ENCODE measurements around the gene NDUFS6.

The NDUFS6 gene

DNA sequence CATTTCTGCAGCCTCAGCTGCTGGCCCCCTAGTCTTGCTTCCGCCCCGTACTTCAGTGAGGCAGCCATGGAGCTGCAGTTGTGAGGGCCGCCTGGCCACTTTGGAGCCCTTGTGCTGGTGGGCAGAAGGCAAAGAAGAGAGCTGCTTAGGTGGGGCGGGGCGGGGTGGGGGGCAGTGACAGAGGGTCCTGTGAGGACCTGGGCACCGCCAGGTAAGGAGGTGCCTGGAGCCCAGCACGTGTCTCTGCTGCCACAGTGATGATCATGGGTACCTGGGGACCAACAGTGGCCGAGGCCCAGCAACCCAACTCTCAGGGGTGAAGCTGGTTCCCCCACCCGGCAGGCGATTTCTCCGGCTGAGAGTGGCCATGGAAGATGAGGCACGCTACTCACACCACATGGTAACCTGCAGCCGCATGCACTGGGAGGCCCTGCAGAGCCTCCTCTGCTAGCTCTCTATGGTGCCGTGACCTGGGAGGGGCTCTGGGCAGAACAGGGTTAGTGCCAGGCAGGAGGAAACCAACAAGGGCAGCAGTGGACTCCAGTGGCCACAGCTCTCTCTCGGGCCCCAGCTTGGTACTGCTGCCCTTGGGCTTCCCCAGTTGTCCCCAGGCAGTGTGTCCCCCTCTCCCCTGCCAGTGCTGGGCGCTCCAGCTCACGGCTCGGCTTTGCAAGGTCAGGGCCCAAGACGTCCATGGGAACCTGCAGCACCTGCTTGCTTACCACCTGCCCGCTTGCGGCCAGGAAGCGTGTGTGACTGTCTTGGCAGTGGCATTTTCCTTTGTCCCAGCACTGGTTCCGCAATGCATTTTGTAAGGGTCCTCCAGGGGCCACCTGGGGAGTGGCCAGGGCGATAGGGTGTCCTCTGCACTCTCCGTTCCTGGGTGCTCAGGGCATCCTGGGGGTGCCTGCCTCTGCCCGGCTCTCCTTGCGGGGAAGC is 24.0 kb downstream of the NDUFS6 start:
- no peak for DNase-seq (ENCODE audit: insufficient read length, low spot score)
- TF ChIP-seq, protein P1, sequence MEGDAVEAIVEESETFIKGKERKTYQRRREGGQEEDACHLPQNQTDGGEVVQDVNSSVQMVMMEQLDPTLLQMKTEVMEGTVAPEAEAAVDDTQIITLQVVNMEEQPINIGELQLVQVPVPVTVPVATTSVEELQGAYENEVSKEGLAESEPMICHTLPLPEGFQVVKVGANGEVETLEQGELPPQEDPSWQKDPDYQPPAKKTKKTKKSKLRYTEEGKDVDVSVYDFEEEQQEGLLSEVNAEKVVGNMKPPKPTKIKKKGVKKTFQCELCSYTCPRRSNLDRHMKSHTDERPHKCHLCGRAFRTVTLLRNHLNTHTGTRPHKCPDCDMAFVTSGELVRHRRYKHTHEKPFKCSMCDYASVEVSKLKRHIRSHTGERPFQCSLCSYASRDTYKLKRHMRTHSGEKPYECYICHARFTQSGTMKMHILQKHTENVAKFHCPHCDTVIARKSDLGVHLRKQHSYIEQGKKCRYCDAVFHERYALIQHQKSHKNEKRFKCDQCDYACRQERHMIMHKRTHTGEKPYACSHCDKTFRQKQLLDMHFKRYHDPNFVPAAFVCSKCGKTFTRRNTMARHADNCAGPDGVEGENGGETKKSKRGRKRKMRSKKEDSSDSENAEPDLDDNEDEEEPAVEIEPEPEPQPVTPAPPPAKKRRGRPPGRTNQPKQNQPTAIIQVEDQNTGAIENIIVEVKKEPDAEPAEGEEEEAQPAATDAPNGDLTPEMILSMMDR (IDR thresholded peaks at IDR 0.05; ENCODE audit: insufficient read depth, missing control alignments) = no peak
- FAIRE-seq = no peak

DNA sequence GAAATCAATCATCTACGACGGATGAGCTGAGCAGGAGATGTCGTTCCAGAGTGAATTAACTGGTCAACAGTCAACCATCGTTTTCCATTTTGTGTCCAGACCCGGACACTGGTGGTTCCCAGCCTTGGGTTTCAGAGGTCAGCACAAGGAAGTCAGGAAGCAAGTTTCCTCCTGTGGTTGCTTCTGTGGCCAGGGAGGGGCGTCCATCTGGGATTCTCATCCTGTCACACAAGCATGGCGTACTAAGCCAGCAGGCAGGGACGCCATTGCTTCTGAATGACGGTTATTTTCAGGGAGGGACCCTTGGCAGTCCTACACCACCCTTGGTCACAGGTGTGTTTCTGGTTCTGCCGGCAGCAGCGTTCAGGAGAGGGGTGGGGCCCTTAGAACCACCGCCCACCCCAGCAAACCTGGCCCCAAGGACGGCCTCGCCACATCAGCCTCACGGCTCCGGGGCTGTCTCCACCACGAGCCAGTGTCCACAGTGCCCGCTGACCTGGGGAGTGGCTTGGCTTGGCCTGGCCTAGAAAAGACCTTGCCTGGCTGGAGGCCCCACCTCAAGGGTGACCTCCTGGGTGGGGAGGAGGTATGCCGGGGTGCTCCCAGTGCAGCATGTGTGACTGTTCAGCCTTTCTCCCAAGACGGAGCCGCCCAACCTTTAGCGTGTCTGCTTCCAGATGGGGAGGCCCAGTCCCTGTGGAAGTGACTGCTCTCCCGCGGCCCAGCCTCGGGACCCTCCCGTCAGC is 25.2 kb downstream of the NDUFS6 start:
- FAIRE-seq (no peak), DNase-seq (ENCODE audit: insufficient read length, low spot score) (no peak)
- TF ChIP-seq, protein P1 (IDR thresholded peaks at IDR 0.05; ENCODE audit: insufficient read depth, missing control alignments) = no peak

DNA sequence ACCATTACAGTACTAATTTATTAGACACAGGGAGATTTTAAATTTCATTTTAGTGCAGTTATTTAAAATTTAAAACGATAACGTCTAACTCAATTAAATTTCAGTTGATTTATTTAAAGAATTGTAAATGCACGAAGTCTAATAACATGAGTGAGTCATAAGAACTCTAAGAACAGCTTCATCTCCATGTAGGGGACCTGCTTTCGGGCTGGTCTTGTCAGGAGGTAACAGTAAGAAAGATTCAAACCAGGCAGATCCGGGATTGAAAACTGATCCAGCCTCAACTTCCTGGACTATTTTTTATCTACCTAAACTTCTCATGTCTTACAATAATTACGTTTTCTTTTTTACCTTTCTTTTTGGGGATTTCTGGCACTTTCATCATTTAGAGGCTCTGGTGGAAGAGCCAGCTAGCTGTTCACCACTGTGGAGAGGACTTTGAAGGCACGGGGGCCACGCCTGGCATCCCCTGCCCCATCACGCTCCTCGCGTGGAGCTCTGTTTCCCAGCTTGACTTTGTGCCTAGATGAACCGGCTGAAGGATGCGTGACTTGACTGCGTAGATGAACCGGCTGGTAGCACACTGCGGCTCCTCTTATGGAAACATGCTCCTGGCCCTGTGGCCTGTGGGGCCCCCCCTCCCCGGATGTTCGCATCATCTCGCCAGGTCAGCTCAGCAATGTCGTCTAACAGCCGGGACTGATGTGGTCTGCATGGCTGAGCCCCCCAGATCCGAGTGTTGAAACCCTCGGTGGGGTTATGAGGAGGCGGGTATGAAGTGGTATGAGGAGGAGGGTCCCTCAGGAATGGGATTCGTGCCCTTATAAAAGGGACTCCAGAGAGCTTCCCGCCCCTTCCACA is 26.0 kb downstream of the NDUFS6 start:
- FAIRE-seq (no peak), DNase-seq (ENCODE audit: insufficient read length, low spot score) (no peak)
- TF ChIP-seq, protein P1 (IDR thresholded peaks at IDR 0.05; ENCODE audit: insufficient read depth, missing control alignments) = no peak

DNA sequence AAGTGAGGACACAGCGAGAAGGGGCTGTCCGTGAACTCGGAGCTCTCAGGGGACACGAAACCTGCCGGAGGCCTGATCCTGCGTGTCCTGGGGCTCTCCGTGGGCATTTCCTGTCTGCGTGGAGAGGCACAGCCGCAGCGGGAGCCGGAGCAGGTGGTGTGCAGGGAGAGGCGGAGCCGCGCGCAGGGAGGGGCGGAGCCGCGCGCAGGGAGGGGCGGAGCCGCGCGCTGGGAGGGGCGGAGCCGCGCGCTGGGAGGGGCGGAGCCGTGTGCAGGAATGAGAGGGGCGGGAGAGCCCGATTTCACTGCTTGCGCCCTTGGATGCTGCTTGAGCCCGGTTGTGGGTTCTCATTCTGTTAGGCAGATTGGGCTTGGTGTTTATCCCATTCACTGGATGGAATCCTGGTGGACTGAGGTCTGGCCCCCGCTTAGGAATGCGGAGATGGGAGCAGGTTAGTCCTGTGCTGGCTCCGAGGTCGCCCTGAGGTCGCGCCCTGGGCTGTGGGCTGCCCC is 26.7 kb downstream of the NDUFS6 start:
- no peak for DNase-seq (ENCODE audit: insufficient read length, low spot score)
- TF ChIP-seq, protein P1 (IDR thresholded peaks at IDR 0.05; ENCODE audit: insufficient read depth, missing control alignments) = no peak
- FAIRE-seq = no peak

DNA sequence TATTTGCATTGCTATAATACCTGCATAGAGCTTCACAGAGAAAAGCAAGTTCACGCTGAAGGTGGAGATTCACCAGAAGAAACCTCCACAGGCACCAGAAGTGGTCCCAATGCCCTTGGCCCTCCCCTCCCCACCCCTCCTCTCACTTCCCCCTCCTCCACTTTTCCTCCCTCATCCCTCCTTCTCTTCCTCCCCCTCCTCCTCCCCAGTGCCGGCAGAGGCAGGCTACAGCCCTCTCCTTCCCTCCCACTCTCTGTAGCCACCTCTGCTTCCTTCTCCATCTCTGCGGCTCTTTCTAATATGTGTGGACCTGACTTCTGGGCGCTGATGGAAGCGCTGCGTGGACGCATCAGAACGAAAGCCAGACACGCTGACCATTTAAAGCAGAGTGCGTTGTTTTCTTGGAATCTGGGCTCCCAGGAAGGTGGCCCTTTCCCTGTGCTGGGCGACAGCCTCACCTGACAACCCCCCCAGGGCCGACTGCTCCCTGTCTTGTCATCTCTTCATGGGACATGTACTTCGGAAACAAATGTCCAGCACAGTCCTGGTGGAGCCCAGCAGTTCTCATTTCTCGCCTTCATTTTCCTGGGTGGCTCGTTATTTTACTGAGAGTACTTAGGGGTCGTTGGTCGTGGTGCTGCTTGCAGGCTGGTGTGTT is 29.5 kb downstream of the NDUFS6 start:
- no peak for DNase-seq (ENCODE audit: insufficient read length, low spot score)
- TF ChIP-seq, protein P1 (IDR thresholded peaks at IDR 0.05; ENCODE audit: insufficient read depth, missing control alignments) = no peak
- FAIRE-seq = no peak

DNA sequence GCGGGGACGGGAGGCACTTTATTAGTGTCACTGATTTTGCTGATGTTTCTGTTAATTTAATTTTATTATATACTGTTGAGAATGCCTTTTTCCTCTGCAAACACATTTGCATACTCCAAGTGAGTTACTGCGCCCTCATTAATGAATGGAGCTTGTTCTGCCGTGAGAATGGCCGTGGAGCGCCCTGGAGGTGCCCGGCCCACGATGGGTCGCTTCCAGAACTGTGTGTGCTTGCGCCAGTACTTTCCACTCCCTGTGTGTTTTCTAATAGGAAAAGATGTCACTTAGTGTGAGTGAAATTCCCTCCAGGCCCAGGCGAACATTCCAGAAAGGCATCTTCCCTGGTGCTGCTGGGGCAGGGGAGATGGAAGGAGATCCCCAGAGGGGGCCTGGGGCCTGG is 30.1 kb downstream of the NDUFS6 start:
- TF ChIP-seq, protein P1 (IDR thresholded peaks at IDR 0.05; ENCODE audit: insufficient read depth, missing control alignments) = no peak
- FAIRE-seq (no peak), DNase-seq (ENCODE audit: insufficient read length, low spot score) (no peak)

All from D721Med (cell line).